ENCODE measurements around the gene DTYMK.

DTYMK gene

GRCh38 chr2:241690202-241690717 is 3.6 kb upstream of the DTYMK start:
- H3K9ac ChIP-seq (ENCODE audit: low read depth, low read length), result no peak overlapping the region
- peaks cover 3% of the 10 kb centered on the region; the same call in 1 of the 2 replicates for H3K36me3 ChIP-seq (ENCODE audit: insufficient read depth, low read length)
- no peaks in the 10 kb centered on the region for H3K4me1 ChIP-seq (ENCODE audit: insufficient read depth, low read length)
- H3K9me3 ChIP-seq (ENCODE audit: control insufficient read depth, insufficient read depth, low read length), result no peaks in the 10 kb centered on the region

- Histone ChIP-seq H3K9me3 (ENCODE audit: control insufficient read depth, insufficient read depth, low read length) (no peaks in the 10 kb centered on the region), H3K9ac (ENCODE audit: low read depth, low read length) (no peak overlapping the region), H3K4me1 (ENCODE audit: insufficient read depth, low read length) (no peaks in the 10 kb centered on the region), H3K36me3 (ENCODE audit: insufficient read depth, low read length) (peaks cover 4% of the 10 kb centered on the region; the same call in 1 of the 2 replicates)
These were observed 2.7 kb upstream of the DTYMK start for GRCh38 chr2:241689306-241689705.

- Histone ChIP-seq H3K36me3 (ENCODE audit: insufficient read depth, low read length) (peaks cover 6% of the 10 kb centered on the region; the same call in 1 of the 2 replicates), H3K4me1 (ENCODE audit: insufficient read depth, low read length) (no peaks in the 10 kb centered on the region), H3K9me3 (ENCODE audit: control insufficient read depth, insufficient read depth, low read length) (no peaks in the 10 kb centered on the region), H3K9ac (ENCODE audit: low read depth, low read length) (peak overlapping the region; percentile 99)
These were observed 328 bp downstream of the DTYMK start for GRCh38 chr2:241686324-241686649.

- H3K9me3 ChIP-seq (ENCODE audit: control insufficient read depth, insufficient read depth, low read length), result no peaks in the 10 kb centered on the region
- H3K36me3 ChIP-seq (ENCODE audit: insufficient read depth, low read length), result peaks cover 10% of the 10 kb centered on the region
- no peaks in the 10 kb centered on the region for H3K4me1 ChIP-seq (ENCODE audit: insufficient read depth, low read length)
- H3K9ac ChIP-seq (ENCODE audit: low read depth, low read length), result no peak overlapping the region
These were observed 5.6 kb downstream of the DTYMK start for GRCh38 chr2:241680827-241681599.

GRCh38 chr2:241680044-241680443 is 6.6 kb downstream of the DTYMK start:
- Histone ChIP-seq H3K9ac (ENCODE audit: low read depth, low read length) (no peak overlapping the region), H3K9me3 (ENCODE audit: control insufficient read depth, insufficient read depth, low read length) (no peaks in the 10 kb centered on the region), H3K36me3 (ENCODE audit: insufficient read depth, low read length) (peaks cover 10% of the 10 kb centered on the region), H3K4me1 (ENCODE audit: insufficient read depth, low read length) (no peaks in the 10 kb centered on the region)

GRCh38 chr2:241678784-241679540 is 7.7 kb downstream of the DTYMK start:
- no peaks in the 10 kb centered on the region for H3K4me1 ChIP-seq (ENCODE audit: insufficient read depth, low read length)
- peaks cover 7% of the 10 kb centered on the region for H3K36me3 ChIP-seq (ENCODE audit: insufficient read depth, low read length)

GRCh38 chr2:241678307-241678706 is 8.3 kb downstream of the DTYMK start:
- H3K9me3 ChIP-seq (ENCODE audit: control insufficient read depth, insufficient read depth, low read length), result no peaks in the 10 kb centered on the region
- H3K4me1 ChIP-seq (ENCODE audit: insufficient read depth, low read length), result no peaks in the 10 kb centered on the region
- no peak overlapping the region for H3K9ac ChIP-seq (ENCODE audit: low read depth, low read length)
- H3K36me3 ChIP-seq (ENCODE audit: insufficient read depth, low read length), result peaks cover 7% of the 10 kb centered on the region

More at GRCh38 chr2:241678784-241679540, 7.7 kb downstream of the DTYMK start:
- H3K9me3 ChIP-seq (ENCODE audit: control insufficient read depth, insufficient read depth, low read length), result no peaks in the 10 kb centered on the region
- H3K9ac ChIP-seq (ENCODE audit: low read depth, low read length), result no peak overlapping the region

- Histone ChIP-seq H3K9ac (ENCODE audit: low read depth, low read length) (no peak overlapping the region), H3K4me1 (ENCODE audit: insufficient read depth, low read length) (no peaks in the 10 kb centered on the region), H3K36me3 (ENCODE audit: insufficient read depth, low read length) (peaks cover 7% of the 10 kb centered on the region), H3K9me3 (ENCODE audit: control insufficient read depth, insufficient read depth, low read length) (no peaks in the 10 kb centered on the region)
These were observed 9.2 kb downstream of the DTYMK start for GRCh38 chr2:241677392-241677791.

GRCh38 chr2:241676665-241677064 is 9.9 kb downstream of the DTYMK start:
- no peak overlapping the region for H3K9ac ChIP-seq (ENCODE audit: low read depth, low read length)
- H3K36me3 ChIP-seq (ENCODE audit: insufficient read depth, low read length), result peaks cover 7% of the 10 kb centered on the region
- no peaks in the 10 kb centered on the region for H3K4me1 ChIP-seq (ENCODE audit: insufficient read depth, low read length)
- no peaks in the 10 kb centered on the region for H3K9me3 ChIP-seq (ENCODE audit: control insufficient read depth, insufficient read depth, low read length)

- H3K4me1 ChIP-seq (ENCODE audit: insufficient read depth, low read length), result no peaks in the 10 kb centered on the region
- H3K9ac ChIP-seq (ENCODE audit: low read depth, low read length), result no peak overlapping the region
- peaks cover 7% of the 10 kb centered on the region for H3K36me3 ChIP-seq (ENCODE audit: insufficient read depth, low read length)
These were observed 10.7 kb downstream of the DTYMK start for GRCh38 chr2:241675885-241676284.

GRCh38 chr2:241673797-241674725 is 12.6 kb downstream of the DTYMK start:
- Histone ChIP-seq H3K9me3 (ENCODE audit: control insufficient read depth, insufficient read depth, low read length) (no peaks in the 10 kb centered on the region), H3K9ac (ENCODE audit: low read depth, low read length) (no peak overlapping the region), H3K36me3 (ENCODE audit: insufficient read depth, low read length) (peaks cover 5% of the 10 kb centered on the region), H3K4me1 (ENCODE audit: insufficient read depth, low read length) (no peaks in the 10 kb centered on the region)

More at GRCh38 chr2:241675885-241676284, 10.7 kb downstream of the DTYMK start:
- H3K9me3 ChIP-seq (ENCODE audit: control insufficient read depth, insufficient read depth, low read length), result no peaks in the 10 kb centered on the region

- H3K9ac ChIP-seq (ENCODE audit: low read depth, low read length), result no peak overlapping the region
- peaks cover 3% of the 10 kb centered on the region; the same call in 1 of the 2 replicates for H3K36me3 ChIP-seq (ENCODE audit: insufficient read depth, low read length)
- H3K4me1 ChIP-seq (ENCODE audit: insufficient read depth, low read length), result no peaks in the 10 kb centered on the region
- H3K9me3 ChIP-seq (ENCODE audit: control insufficient read depth, insufficient read depth, low read length), result no peaks in the 10 kb centered on the region
These were observed 13.4 kb downstream of the DTYMK start for GRCh38 chr2:241673189-241673663.

- H3K4me1 ChIP-seq (ENCODE audit: insufficient read depth, low read length), result no peaks in the 10 kb centered on the region
- peaks cover 3% of the 10 kb centered on the region; the same call in 1 of the 2 replicates for H3K36me3 ChIP-seq (ENCODE audit: insufficient read depth, low read length)
- no peaks in the 10 kb centered on the region for H3K9me3 ChIP-seq (ENCODE audit: control insufficient read depth, insufficient read depth, low read length)
- H3K9ac ChIP-seq (ENCODE audit: low read depth, low read length), result no peak overlapping the region
These were observed 14.1 kb downstream of the DTYMK start for GRCh38 chr2:241672243-241673188.
